Thymus (tissue), 11 donors: ENCODE results near the gene TAGLN3. TPM values are rescaled to one million over a fixed set of nuclear protein-coding genes. Genes with fewer than 3 reads are reported as not detected.

ENCODE experiments used
- DNase-seq, 9 donors: peaks; one replicate each; pipeline ENCODE4 v3.0.0-alpha.2; 2013; ENCODE audit warnings: low spot score in 9 of 9, low read depth in 6 of 9, missing footprints in 1 of 9
- H3K27ac ChIP-seq, 2 donors: one replicate each; pipeline ENCODE4 v1.5.1; 2013; ENCODE audit warnings: control low read depth in 1 of 2, low read depth in 1 of 2, low read length in 1 of 2, mild to moderate bottlenecking in 1 of 2, moderate library complexity in 1 of 2
- H3K27me3 ChIP-seq, 2 donors: one replicate each; pipeline ENCODE4 v1.5.1; 2013; ENCODE audit warnings: low read length in 1 of 2; ENCODE audit not compliant: control insufficient read depth in 2 of 2, insufficient read depth in 1 of 2
- H3K36me3 ChIP-seq, 2 donors: one replicate each; pipeline ENCODE4 v1.5.1; 2013; ENCODE audit warnings: low read length in 1 of 2, mild to moderate bottlenecking in 1 of 2, moderate library complexity in 1 of 2; ENCODE audit not compliant: control insufficient read depth in 2 of 2, insufficient read depth in 2 of 2
- H3K4me1 ChIP-seq, 2 donors: one replicate each; pipeline ENCODE4 v1.5.1; 2013; ENCODE audit warnings: low read length in 2 of 2; ENCODE audit not compliant: control insufficient read depth in 2 of 2, insufficient read depth in 2 of 2
- H3K4me3 ChIP-seq, 2 donors: one replicate each; pipeline ENCODE4 v1.5.1; 2013; ENCODE audit warnings: low read length in 2 of 2, control low read depth in 1 of 2, mild to moderate bottlenecking in 1 of 2
- H3K9me3 ChIP-seq, 2 donors: one replicate each; pipeline ENCODE4 v1.5.1; 2013; ENCODE audit warnings: low read length in 1 of 2, mild to moderate bottlenecking in 1 of 2; ENCODE audit not compliant: control insufficient read depth in 2 of 2, insufficient read depth in 1 of 2
- WGBS: extraction: QIAGEN DNeasy Blood & Tissue Kit; methylation state at CpG from one replicate; pipeline ENCODE4 v1.1.7; 2013; 5-methylcytosine and 5-hydroxymethylcytosine counted together
- polyA plus RNA-seq: library from polyadenylated mRNA; stranded (reverse); fragments of 200-250 nt; gene quantifications from one replicate; pipeline ENCODE4 v1.2.3, GENCODE V29; 2013
- total RNA-seq: library from RNA; stranded (reverse); fragments of 120-200 nt; gene quantifications from one replicate; pipeline ENCODE4 v1.2.4, GENCODE V29; 2013
- donor health status: healthy.

The TAGLN3 gene
- total and polyA plus RNA-seq, 2 donors = 1.0 to 1.5 TPM

DNA sequence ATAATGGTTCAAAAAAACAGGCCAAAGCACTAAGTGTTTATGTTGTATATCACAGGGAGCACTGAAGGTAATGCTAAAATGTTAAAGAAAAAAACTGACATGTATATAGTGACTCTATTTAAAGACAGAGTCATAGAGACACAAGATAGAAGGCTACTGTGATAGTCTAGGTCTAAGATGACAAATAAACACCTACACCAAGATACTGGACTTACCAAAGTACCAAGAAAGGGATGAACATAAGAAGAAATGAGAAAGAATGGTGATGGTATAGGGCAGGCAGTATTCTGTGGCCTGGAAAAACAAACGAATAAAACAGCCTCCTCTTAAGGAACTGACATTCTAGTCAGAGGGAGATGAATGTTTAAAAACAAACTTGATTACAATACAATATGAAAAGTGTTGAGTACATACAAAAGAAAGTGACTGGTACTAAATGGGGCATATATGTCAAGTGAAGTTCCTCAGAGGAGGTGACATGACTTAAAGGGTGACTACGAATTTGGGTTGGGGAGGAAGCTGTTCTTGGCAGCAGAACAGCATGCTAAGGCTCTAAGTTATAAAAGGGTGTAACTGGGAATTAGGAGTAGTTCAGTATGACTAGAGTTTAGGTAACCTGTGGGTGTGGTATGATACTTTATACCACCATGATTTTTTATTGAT is 14.0 kb upstream of the TAGLN3 start:
- WGBS = 84% methylated on average over 2 of the region's 2 CpGs
- Histone ChIP-seq H3K9me3 (no peaks in the 10 kb centered on the region), H3K36me3 (peaks cover 15 to 43% of the 10 kb centered on the region in 2 donors), H3K4me1 (peaks cover 5 to 6% of the 10 kb centered on the region in 2 donors), H3K4me3 (no peak overlapping the region), H3K27ac (no peak overlapping the region), H3K27me3 (no peaks in the 10 kb centered on the region)
- DNase-seq = no peak

DNA sequence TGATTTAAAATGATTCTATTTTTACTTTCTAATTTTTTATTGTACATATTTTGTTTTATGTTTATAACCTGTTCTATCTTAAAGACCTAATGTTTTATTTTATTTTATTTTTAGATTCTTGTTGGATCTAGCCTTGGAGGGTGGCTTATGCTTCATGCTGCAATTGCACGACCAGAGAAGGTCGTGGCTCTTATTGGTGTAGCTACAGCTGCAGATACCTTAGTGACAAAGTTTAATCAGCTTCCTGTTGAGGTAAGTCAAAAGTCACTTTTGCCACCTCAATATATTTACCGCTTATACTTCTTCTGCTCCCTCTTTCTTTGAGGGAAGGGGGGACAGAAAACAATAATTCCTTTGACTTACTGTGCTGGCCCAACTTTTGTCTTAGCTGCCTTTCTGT is 11.9 kb upstream of the TAGLN3 start:
- 88% methylated on average over 3 of the region's 3 CpGs for WGBS
- Histone ChIP-seq H3K9me3 (no peaks in the 10 kb centered on the region), H3K36me3 (peaks cover 18 to 46% of the 10 kb centered on the region in 2 donors), H3K4me1 (no peaks in the 10 kb centered on the region), H3K27me3 (no peaks in the 10 kb centered on the region), H3K27ac (no peak overlapping the region), H3K4me3 (no peak overlapping the region)
- DNase-seq = no peak

DNA sequence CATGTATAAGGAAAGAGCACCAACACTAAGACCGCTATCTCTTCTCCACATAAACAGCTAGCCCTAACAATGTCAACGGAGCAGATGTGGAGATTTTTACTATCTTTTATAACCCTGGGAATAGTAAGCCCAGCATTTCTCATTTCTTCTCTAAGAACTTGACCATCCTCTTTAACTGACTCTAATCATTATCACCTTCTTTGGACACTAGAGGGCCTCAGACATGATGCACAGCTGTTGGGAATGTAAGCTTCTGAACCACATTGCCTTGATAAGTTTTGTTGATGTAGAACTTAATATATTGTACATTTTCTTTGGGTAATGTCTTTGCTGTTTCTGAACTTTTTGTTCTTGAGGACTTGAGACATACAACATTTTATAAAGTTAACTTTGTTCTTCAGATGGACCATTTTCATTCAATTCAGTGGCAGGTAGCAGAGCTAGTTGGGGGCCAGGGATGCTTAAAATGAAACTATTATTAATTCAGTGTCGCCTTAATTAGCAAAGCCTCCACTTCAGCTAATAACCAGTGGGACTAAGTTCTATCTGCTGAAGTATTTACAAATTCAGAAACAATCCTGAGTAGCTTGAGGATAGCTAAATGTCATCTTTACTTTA is 9.6 kb upstream of the TAGLN3 start:
- Histone ChIP-seq H3K9me3 (no peaks in the 10 kb centered on the region), H3K27me3 (no peaks in the 10 kb centered on the region), H3K36me3 (peaks cover 29 to 52% of the 10 kb centered on the region in 2 donors), H3K4me1 (no peaks in the 10 kb centered on the region), H3K4me3 (no peak overlapping the region), H3K27ac (no peak overlapping the region)
- DNase-seq = peak in 2 of 9 donors; percentile 33 to 66
- 91% methylated on average over 3 of the region's 3 CpGs for WGBS

GRCh38 chr3:111993038-111993437 is 5.7 kb upstream of the TAGLN3 start:
- Histone ChIP-seq H3K36me3 (peaks cover 19 to 33% of the 10 kb centered on the region in 2 donors), H3K27me3 (no peaks in the 10 kb centered on the region), H3K27ac (no peak overlapping the region), H3K4me1 (no peaks in the 10 kb centered on the region), H3K9me3 (no peaks in the 10 kb centered on the region), H3K4me3 (no peak overlapping the region)
- 97% methylated on average over 2 of the region's 2 CpGs for WGBS
- no peak for DNase-seq

GRCh38 chr3:111999484-112000324 is 982 bp downstream of the TAGLN3 start:
- peak overlapping the region; percentile 36 to 47 for H3K4me3 ChIP-seq
- WGBS = 32% methylated on average over 19 of the region's 19 CpGs
- H3K36me3 ChIP-seq = no peaks in the 10 kb centered on the region
- no peak overlapping the region for H3K27ac ChIP-seq
- H3K27me3 ChIP-seq = peaks cover 0 to 22% of the 10 kb centered on the region in 2 donors
- peaks cover 11 to 24% of the 10 kb centered on the region in 2 donors for H3K4me1 ChIP-seq
- peaks cover 0 to 3% of the 10 kb centered on the region in 2 donors for H3K9me3 ChIP-seq
- DNase-seq = no peak

GRCh38 chr3:112000367-112000771 is 1.6 kb downstream of the TAGLN3 start:
- Histone ChIP-seq H3K9me3 (peaks cover 0 to 3% of the 10 kb centered on the region in 2 donors), H3K27ac (no peak overlapping the region), H3K4me3 (no peak overlapping the region), H3K36me3 (no peaks in the 10 kb centered on the region), H3K27me3 (peaks cover 0 to 22% of the 10 kb centered on the region in 2 donors), H3K4me1 (peaks cover 11 to 24% of the 10 kb centered on the region in 2 donors)
- DNase-seq = no peak
- WGBS = 95% methylated on average over 5 of the region's 5 CpGs

DNA sequence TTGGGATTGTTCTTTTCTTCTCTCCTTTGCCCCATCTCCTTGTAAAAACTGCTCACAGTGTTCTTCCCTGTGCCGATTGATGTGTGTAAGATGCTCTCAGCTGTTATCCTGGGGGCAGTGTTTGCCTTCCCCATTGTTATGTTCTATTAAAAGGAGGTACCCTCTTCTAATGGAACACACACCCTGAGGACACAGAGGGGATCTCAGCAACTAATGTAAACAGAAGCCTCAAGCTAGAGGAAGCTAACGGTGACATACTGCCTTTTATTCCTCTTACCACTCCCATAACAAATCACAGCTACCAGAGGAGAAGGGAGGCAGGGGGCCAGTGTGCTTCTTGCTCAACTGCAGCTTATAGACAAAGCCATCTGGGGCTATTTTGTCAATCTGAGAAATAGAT is 2.2 kb downstream of the TAGLN3 start:
- no peak overlapping the region for H3K27ac ChIP-seq
- peaks cover 11 to 24% of the 10 kb centered on the region in 2 donors for H3K4me1 ChIP-seq
- H3K36me3 ChIP-seq = no peaks in the 10 kb centered on the region
- no peak for DNase-seq
- peaks cover 0 to 3% of the 10 kb centered on the region in 2 donors for H3K9me3 ChIP-seq
- WGBS = 97% methylated on average over 2 of the region's 2 CpGs
- H3K27me3 ChIP-seq = peaks cover 0 to 22% of the 10 kb centered on the region in 2 donors
- no peak overlapping the region for H3K4me3 ChIP-seq

DNA sequence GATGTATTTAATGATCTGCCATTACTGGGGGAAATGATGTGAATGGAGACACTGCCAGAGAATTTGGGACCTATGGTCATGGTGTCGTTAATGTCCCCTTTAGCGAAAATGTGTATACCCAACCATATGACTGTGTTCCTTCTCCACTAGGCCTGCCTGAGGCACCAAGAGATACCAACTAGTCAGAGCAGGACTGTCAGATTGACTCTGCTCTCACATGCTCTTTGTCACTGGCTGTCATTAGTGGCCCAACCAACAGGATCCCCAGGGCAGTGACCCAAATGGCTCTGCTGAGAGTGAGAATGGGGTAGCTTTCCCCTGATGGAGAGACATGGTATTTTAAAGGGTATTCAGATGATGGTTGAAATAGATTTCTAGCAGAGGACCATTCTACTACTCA is 2.8 kb downstream of the TAGLN3 start:
- WGBS = 98% methylated on average over 2 of the region's 2 CpGs
- H3K9me3 ChIP-seq = peaks cover 0 to 3% of the 10 kb centered on the region in 2 donors
- no peaks in the 10 kb centered on the region for H3K36me3 ChIP-seq
- no peak overlapping the region for H3K4me3 ChIP-seq
- H3K4me1 ChIP-seq = peaks cover 11 to 24% of the 10 kb centered on the region in 2 donors
- peaks cover 0 to 22% of the 10 kb centered on the region in 2 donors for H3K27me3 ChIP-seq
- no peak for DNase-seq
- no peak overlapping the region for H3K27ac ChIP-seq
